Measurements from ENCODE around the gene DAB2.

GRCh38 chr5:39361306-39361705 lies 63.5 kb downstream of the DAB2 start:
- TF ChIP-seq POLR2A (IDR thresholded peaks at IDR 0.05) = no peak
- no peak for TF ChIP-seq CTCF (IDR thresholded peaks at IDR 0.05)
- no peak for TF ChIP-seq POLR2AphosphoS5 (IDR thresholded peaks at IDR 0.05)
